HL-60 (cell line): Measurements from ENCODE around the gene DMRT2.
A peak's percentile ranks its signal among the peaks of the same experiment; 100 is the strongest.

ENCODE experiments used
- DNase-seq, 2 experiments: peaks; one replicate each; pipeline ENCODE4 v3.0.0-alpha.2; 2010 to 2020; ENCODE audit warnings: low read depth in 1 of 2, low spot score in 1 of 2
- H3K27ac ChIP-seq: fragments of 250-450 bp; sonication (Bioruptor Pico); replicated peaks from 2 replicates; pipeline ENCODE4 v1.5.1; 2020; ENCODE audit warnings: mild to moderate bottlenecking, moderate library complexity
- H3K27me3 ChIP-seq: fragments of 250-450 bp; sonication (Bioruptor Pico); 2 replicates; pipeline ENCODE4 v1.5.1; 2021; ENCODE audit warnings: mild to moderate bottlenecking, moderate library complexity; ENCODE audit not compliant: insufficient read depth, poor library complexity, severe bottlenecking
- H3K4me3 ChIP-seq: replicated peaks from 2 replicates; pipeline ENCODE4 v1.5.1; 2011; ENCODE audit warnings: mild to moderate bottlenecking, control low read depth, low read length; ENCODE audit not compliant: insufficient read depth
- CTCF ChIP-seq: IDR thresholded peaks from one replicate; pipeline ENCODE4 v1.5.1; 2011; ENCODE audit warnings: low read length, control low read depth, inconsistent platforms; ENCODE audit not compliant: insufficient read depth
- GABPA ChIP-seq: IDR thresholded peaks from 2 replicates; pipeline ENCODE4 v1.6.1; 2012; ENCODE audit warnings: low read depth
- POLR2AphosphoS5 ChIP-seq: IDR thresholded peaks from 2 replicates; pipeline ENCODE4 v1.6.1; 2012; ENCODE audit warnings: low read depth
- REST ChIP-seq: IDR thresholded peaks from 2 replicates; pipeline ENCODE4 v1.6.1; 2012; ENCODE audit warnings: low read depth; ENCODE audit not compliant: insufficient replicate concordance
- SPI1 ChIP-seq: IDR thresholded peaks from 2 replicates; pipeline ENCODE4 v1.6.1; 2012; ENCODE audit warnings: low read depth, mild to moderate bottlenecking, borderline replicate concordance

The DMRT2 gene

GRCh38 chr9:1051584-1052275 lies 1.6 kb downstream of the DMRT2 start:
- DNase-seq: peak; percentile 6 to 20
- Histone ChIP-seq H3K4me3 (no peak overlapping the region), H3K27ac (no peak overlapping the region), H3K27me3 (peaks cover 79% of the 10 kb centered on the region)
- no peak for TF ChIP-seq GABPA
- no peak for TF ChIP-seq REST
- no peak for TF ChIP-seq SPI1
- no peak for TF ChIP-seq POLR2AphosphoS5
- TF ChIP-seq CTCF: no peak

- Histone ChIP-seq H3K27me3 (peaks cover 76% of the 10 kb centered on the region), H3K4me3 (no peak overlapping the region), H3K27ac (no peak overlapping the region)
- no peak for DNase-seq
- TF ChIP-seq REST: no peak
- no peak for TF ChIP-seq SPI1
- no peak for TF ChIP-seq GABPA
- TF ChIP-seq CTCF: no peak
- TF ChIP-seq POLR2AphosphoS5: no peak
Measured at GRCh38 chr9:1052365-1053281, 2.5 kb downstream of the DMRT2 start.

- Histone ChIP-seq H3K4me3 (no peak overlapping the region), H3K27ac (no peak overlapping the region), H3K27me3 (peaks cover 74% of the 10 kb centered on the region)
- TF ChIP-seq CTCF: no peak
- no peak for TF ChIP-seq SPI1
- no peak for TF ChIP-seq REST
- TF ChIP-seq GABPA: no peak
- TF ChIP-seq POLR2AphosphoS5: no peak
- no peak for DNase-seq
Measured at GRCh38 chr9:1053282-1053621, 3.1 kb downstream of the DMRT2 start.
